ENCODE measurements around the gene RPL4. TPM values are rescaled to one million over a fixed set of nuclear protein-coding genes. Genes with fewer than 3 reads are reported as not detected.

RPL4 gene
- polyA plus RNA-seq, 1 experiment, result 5,001 TPM

GRCh38 chr15:66483131-66483566, 21.5 kb downstream of the RPL4 start:
- H3K9me3 ChIP-seq (ENCODE audit: control insufficient read depth, insufficient read depth, low read length), result no peaks in the 10 kb centered on the region
- ChIA-PET CTCF (no interaction called here), POLR2A (no interaction called here)
- H3K4me3 ChIP-seq (ENCODE audit: low read depth, low read length), result no peak overlapping the region
- TF ChIP-seq, protein P1, sequence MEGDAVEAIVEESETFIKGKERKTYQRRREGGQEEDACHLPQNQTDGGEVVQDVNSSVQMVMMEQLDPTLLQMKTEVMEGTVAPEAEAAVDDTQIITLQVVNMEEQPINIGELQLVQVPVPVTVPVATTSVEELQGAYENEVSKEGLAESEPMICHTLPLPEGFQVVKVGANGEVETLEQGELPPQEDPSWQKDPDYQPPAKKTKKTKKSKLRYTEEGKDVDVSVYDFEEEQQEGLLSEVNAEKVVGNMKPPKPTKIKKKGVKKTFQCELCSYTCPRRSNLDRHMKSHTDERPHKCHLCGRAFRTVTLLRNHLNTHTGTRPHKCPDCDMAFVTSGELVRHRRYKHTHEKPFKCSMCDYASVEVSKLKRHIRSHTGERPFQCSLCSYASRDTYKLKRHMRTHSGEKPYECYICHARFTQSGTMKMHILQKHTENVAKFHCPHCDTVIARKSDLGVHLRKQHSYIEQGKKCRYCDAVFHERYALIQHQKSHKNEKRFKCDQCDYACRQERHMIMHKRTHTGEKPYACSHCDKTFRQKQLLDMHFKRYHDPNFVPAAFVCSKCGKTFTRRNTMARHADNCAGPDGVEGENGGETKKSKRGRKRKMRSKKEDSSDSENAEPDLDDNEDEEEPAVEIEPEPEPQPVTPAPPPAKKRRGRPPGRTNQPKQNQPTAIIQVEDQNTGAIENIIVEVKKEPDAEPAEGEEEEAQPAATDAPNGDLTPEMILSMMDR (IDR thresholded peaks at IDR 0.05; ENCODE audit: low read depth, low read length), result no peak
- no peaks in the 10 kb centered on the region for H3K27me3 ChIP-seq (ENCODE audit: control insufficient read depth, insufficient read depth, low read length)
- no peak for DNase-seq (ENCODE audit: low read depth, low spot score)
- H3K27ac ChIP-seq (ENCODE audit: low read depth, low read length), result no peak overlapping the region

GRCh38 chr15:66482539-66482938, 22.1 kb downstream of the RPL4 start:
- Histone ChIP-seq H3K4me3 (ENCODE audit: low read depth, low read length) (no peak overlapping the region), H3K27me3 (ENCODE audit: control insufficient read depth, insufficient read depth, low read length) (no peaks in the 10 kb centered on the region), H3K9me3 (ENCODE audit: control insufficient read depth, insufficient read depth, low read length) (no peaks in the 10 kb centered on the region), H3K27ac (ENCODE audit: low read depth, low read length) (no peak overlapping the region)
- DNase-seq (ENCODE audit: low read depth, low spot score), result no peak
- TF ChIP-seq, protein P1 (IDR thresholded peaks at IDR 0.05; ENCODE audit: low read depth, low read length), result no peak
- CTCF ChIA-PET, result no interaction called here
- POLR2A ChIA-PET, result no interaction called here

- TF ChIP-seq, protein P1 (IDR thresholded peaks at IDR 0.05; ENCODE audit: low read depth, low read length), result no peak
- Histone ChIP-seq H3K4me3 (ENCODE audit: low read depth, low read length) (no peak overlapping the region), H3K27ac (ENCODE audit: low read depth, low read length) (no peak overlapping the region), H3K9me3 (ENCODE audit: control insufficient read depth, insufficient read depth, low read length) (no peaks in the 10 kb centered on the region), H3K27me3 (ENCODE audit: control insufficient read depth, insufficient read depth, low read length) (no peaks in the 10 kb centered on the region)
- ChIA-PET POLR2A (interaction anchor here (0.6 kb wide), 1 partner anchor 37 kb away, joined by 6 read pairs; no protein-coding TSS in a partner anchor), CTCF (no interaction called here)
- DNase-seq (ENCODE audit: low read depth, low spot score), result no peak
Observed at GRCh38 chr15:66481107-66481856, 23.4 kb downstream of the RPL4 start.

GRCh38 chr15:66480267-66480666, 24.4 kb downstream of the RPL4 start:
- H3K9me3 ChIP-seq (ENCODE audit: control insufficient read depth, insufficient read depth, low read length), result no peaks in the 10 kb centered on the region
- H3K27me3 ChIP-seq (ENCODE audit: control insufficient read depth, insufficient read depth, low read length), result no peaks in the 10 kb centered on the region
- no peak overlapping the region for H3K4me3 ChIP-seq (ENCODE audit: low read depth, low read length)
- TF ChIP-seq, protein P1 (IDR thresholded peaks at IDR 0.05; ENCODE audit: low read depth, low read length), result no peak
- POLR2A ChIA-PET, result no interaction called here
- CTCF ChIA-PET, result no interaction called here
- DNase-seq (ENCODE audit: low read depth, low spot score), result no peak
- H3K27ac ChIP-seq (ENCODE audit: low read depth, low read length), result no peak overlapping the region

- DNase-seq (ENCODE audit: low read depth, low spot score), result no peak
- CTCF ChIA-PET, result no interaction called here
- Histone ChIP-seq H3K27ac (ENCODE audit: low read depth, low read length) (no peak overlapping the region), H3K4me3 (ENCODE audit: low read depth, low read length) (no peak overlapping the region), H3K27me3 (ENCODE audit: control insufficient read depth, insufficient read depth, low read length) (no peaks in the 10 kb centered on the region), H3K9me3 (ENCODE audit: control insufficient read depth, insufficient read depth, low read length) (no peaks in the 10 kb centered on the region)
- TF ChIP-seq, protein P1 (IDR thresholded peaks at IDR 0.05; ENCODE audit: low read depth, low read length), result no peak
- POLR2A ChIA-PET, result no interaction called here
Observed at GRCh38 chr15:66477011-66477410, 27.6 kb downstream of the RPL4 start.

Data from AG04450 (cell line).